Keratinocyte (primary cell): ENCODE data around the gene RPUSD4. TPM values are rescaled to one million over a fixed set of nuclear protein-coding genes. Genes with fewer than 3 reads are reported as not detected.

Source experiments
- DNase-seq: peaks from one replicate; pipeline ENCODE4 v3.0.0-alpha.2; 2011; ENCODE audit warnings: low read depth, missing footprints, low spot score
- FAIRE-seq: peaks from 2 replicates; lab custom pipeline; 2011; peaks lifted over from hg19 to GRCh38; lab: Jason Lieb, UNC
- H2AFZ ChIP-seq: 2 replicates; pipeline ENCODE4 v1.6.0; 2012; ENCODE audit warnings: low read length, control low read depth, inconsistent platforms; ENCODE audit not compliant: control insufficient read depth
- H3K27ac ChIP-seq: 2 replicates; pipeline ENCODE4 v1.5.1; 2011; ENCODE audit warnings: low read length; ENCODE audit not compliant: control insufficient read depth, insufficient read depth
- H3K27me3 ChIP-seq: 3 replicates; pipeline ENCODE4 v1.6.0; 2011; ENCODE audit warnings: low read length; ENCODE audit not compliant: control insufficient read depth, insufficient read depth; ENCODE audit errors: extremely low read depth
- H3K36me3 ChIP-seq, 2 experiments: 2 replicates in 1 of 2; 3 replicates in 1 of 2; pipeline ENCODE4 v1.5.1; 2011; ENCODE audit warnings: low read length in 2 of 2, mild to moderate bottlenecking in 1 of 2; ENCODE audit not compliant: control insufficient read depth in 2 of 2, insufficient read depth in 2 of 2; ENCODE audit errors: extremely low read depth in 1 of 2
- H3K4me1 ChIP-seq: 3 replicates; pipeline ENCODE4 v1.5.1; 2011; ENCODE audit warnings: low read length; ENCODE audit not compliant: control insufficient read depth, insufficient read depth; ENCODE audit errors: extremely low read depth
- H3K4me2 ChIP-seq: 3 replicates; pipeline ENCODE4 v1.6.0; 2011; ENCODE audit warnings: low read depth, low read length; ENCODE audit not compliant: control insufficient read depth, insufficient read depth; ENCODE audit errors: extremely low read depth
- H3K4me3 ChIP-seq, 3 experiments: fragments of 200-600 bp in 1 of 3; sonication (generic) in 1 of 3; 2 replicates in 2 of 3; 3 replicates in 1 of 3; pipeline ENCODE4 v1.5.1; 2011 to 2016; ENCODE audit warnings: low read length in 3 of 3, mild to moderate bottlenecking in 3 of 3, control low read depth in 2 of 3, inconsistent platforms in 1 of 3, low read depth in 1 of 3, mixed read lengths in 1 of 3, mixed run types in 1 of 3, moderate library complexity in 1 of 3; ENCODE audit not compliant: control insufficient read depth in 2 of 3, insufficient read depth in 2 of 3; ENCODE audit errors: extremely low read depth in 1 of 3
- H3K79me2 ChIP-seq: 2 replicates; pipeline ENCODE4 v1.6.0; 2012; ENCODE audit warnings: low read length; ENCODE audit not compliant: control insufficient read depth, insufficient read depth
- H3K9ac ChIP-seq: 3 replicates; pipeline ENCODE4 v1.6.0; 2011; ENCODE audit warnings: low read length; ENCODE audit not compliant: control insufficient read depth, insufficient read depth; ENCODE audit errors: extremely low read depth
- H3K9me1 ChIP-seq: 3 replicates; pipeline ENCODE4 v1.6.0; 2011; ENCODE audit warnings: low read length; ENCODE audit not compliant: control insufficient read depth, insufficient read depth; ENCODE audit errors: extremely low read depth
- H3K9me3 ChIP-seq: 2 replicates; pipeline ENCODE4 v1.5.1; 2012; ENCODE audit warnings: low read depth, low read length; ENCODE audit not compliant: control insufficient read depth
- H4K20me1 ChIP-seq: 3 replicates; pipeline ENCODE4 v1.6.0; 2011; ENCODE audit warnings: low read length; ENCODE audit not compliant: control insufficient read depth, insufficient read depth; ENCODE audit errors: extremely low read depth
- EZH2 ChIP-seq: IDR thresholded peaks from one replicate; pipeline ENCODE4 v1.6.1; 2012; ENCODE audit warnings: inconsistent platforms, mild to moderate bottlenecking, low read length, moderate library complexity
- dilution Hi-C: fragments of 300-500 bp; cut with MboI; formaldehyde crosslinking; loops from one replicate; pipeline ENCODE4 v1.7.0; 2020; ENCODE audit warnings: low sequenced_read_pairs; ENCODE audit not compliant: extremely low pct_ligation_motif_present
- polyA plus RNA-seq, 5 experiments: library from polyadenylated mRNA; depleted of rRNA in 3 of 5; stranded (reverse) in 3 of 5; stranded (forward) in 1 of 5; unstranded in 1 of 5; fragments of >200 nt; gene quantifications; 1 replicate in 1 of 5; 2 replicates in 3 of 5; 3 replicates in 1 of 5; pipeline versions ENCODE4 v1.2.1 to v1.2.3, GENCODE V29; 2011 to 2012; ENCODE audit warnings: missing spikeins in 2 of 5, low read depth in 1 of 5, low replicate concordance in 1 of 5
- TF ChIP-seq, protein P1 (sequence below), 3 experiments: IDR thresholded peaks in 1 of 3; conservative IDR thresholded peaks in 1 of 3; optimal IDR thresholded peaks in 1 of 3; 2 replicates in 2 of 3; 3 replicates in 1 of 3; pipeline versions ENCODE3 to v1.5.1; 2011; ENCODE audit warnings: low read length in 3 of 3, mild to moderate bottlenecking in 3 of 3, moderate library complexity in 2 of 3, control low read depth in 1 of 3, inconsistent platforms in 1 of 3; ENCODE audit not compliant: insufficient read depth in 2 of 3; ENCODE audit errors: extremely low read depth in 1 of 3

The RPUSD4 gene
- polyA plus RNA-seq, 1 donor (not counting 4 experiments of a cell fraction or from before 2014, with no cell fraction given) = 23.8 TPM

DNA sequence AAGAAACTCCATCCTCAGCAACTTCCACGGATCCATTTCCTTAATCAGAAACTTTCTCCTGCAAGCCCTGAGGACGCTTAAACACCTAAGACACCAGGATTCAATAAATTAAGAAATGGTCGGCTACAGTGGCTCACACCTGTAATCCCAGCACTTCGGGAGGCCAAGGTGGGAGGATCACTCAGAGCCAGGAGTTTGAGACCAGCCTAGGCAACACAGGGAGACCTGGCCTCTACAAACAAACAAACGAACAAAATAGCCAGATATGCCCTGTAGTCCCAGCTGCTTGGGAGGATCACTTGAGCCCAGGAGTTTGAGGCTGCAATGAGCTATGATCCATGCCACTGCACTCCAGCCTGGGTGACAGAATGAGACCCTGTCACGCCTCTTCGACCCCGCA, 46.7 kb downstream of the RPUSD4 start:
- dilution Hi-C loops = no loop called here
- Histone ChIP-seq H3K9ac (no peak overlapping the region), H3K27ac (no peak overlapping the region), H3K4me2 (no peak overlapping the region), H4K20me1 (no peaks in the 10 kb centered on the region), H3K4me3 (no peak overlapping the region), H3K36me3 (no peaks in the 10 kb centered on the region), H3K9me3 (no peaks in the 10 kb centered on the region), H3K9me1 (no peaks in the 10 kb centered on the region), H3K27me3 (no peaks in the 10 kb centered on the region), H3K4me1 (peaks cover 7% of the 10 kb centered on the region), H2AFZ (no peak overlapping the region), H3K79me2 (no peaks in the 10 kb centered on the region)
- TF ChIP-seq EZH2 = no peak
- TF ChIP-seq, protein P1, sequence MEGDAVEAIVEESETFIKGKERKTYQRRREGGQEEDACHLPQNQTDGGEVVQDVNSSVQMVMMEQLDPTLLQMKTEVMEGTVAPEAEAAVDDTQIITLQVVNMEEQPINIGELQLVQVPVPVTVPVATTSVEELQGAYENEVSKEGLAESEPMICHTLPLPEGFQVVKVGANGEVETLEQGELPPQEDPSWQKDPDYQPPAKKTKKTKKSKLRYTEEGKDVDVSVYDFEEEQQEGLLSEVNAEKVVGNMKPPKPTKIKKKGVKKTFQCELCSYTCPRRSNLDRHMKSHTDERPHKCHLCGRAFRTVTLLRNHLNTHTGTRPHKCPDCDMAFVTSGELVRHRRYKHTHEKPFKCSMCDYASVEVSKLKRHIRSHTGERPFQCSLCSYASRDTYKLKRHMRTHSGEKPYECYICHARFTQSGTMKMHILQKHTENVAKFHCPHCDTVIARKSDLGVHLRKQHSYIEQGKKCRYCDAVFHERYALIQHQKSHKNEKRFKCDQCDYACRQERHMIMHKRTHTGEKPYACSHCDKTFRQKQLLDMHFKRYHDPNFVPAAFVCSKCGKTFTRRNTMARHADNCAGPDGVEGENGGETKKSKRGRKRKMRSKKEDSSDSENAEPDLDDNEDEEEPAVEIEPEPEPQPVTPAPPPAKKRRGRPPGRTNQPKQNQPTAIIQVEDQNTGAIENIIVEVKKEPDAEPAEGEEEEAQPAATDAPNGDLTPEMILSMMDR (optimal IDR thresholded peaks at IDR 0.05 in 1 of 3, IDR thresholded peaks at IDR 0.05 in 1 of 3, conservative IDR thresholded peaks at IDR 0.05 in 1 of 3; ENCODE audit: extremely low read depth in 1 of 3, insufficient read depth in 2 of 3, low read length in 3 of 3) = no peak
- FAIRE-seq = no peak
- DNase-seq = no peak

DNA sequence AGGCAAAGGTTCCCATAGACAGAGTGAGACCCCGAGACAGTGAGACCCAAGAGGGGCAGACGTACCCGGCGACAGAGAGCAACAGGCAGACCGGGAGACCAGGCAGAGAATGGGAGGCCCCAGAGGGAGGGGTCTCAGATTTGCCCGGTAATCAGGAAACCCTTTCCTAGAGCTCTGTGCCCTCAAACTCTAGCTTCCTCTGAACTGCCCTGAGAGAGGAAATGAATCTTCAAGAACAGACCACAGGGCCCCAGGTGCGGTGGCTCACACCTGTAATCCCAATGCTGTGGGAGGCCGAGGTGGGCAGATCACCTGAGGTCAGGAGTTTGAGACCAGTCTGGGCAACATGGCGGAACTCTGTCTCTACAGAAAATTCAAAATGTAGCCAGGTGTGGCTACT, 47.7 kb downstream of the RPUSD4 start:
- DNase-seq = no peak
- Histone ChIP-seq H3K4me2 (no peak overlapping the region), H3K4me3 (no peak overlapping the region), H3K79me2 (no peaks in the 10 kb centered on the region), H3K27ac (no peak overlapping the region), H2AFZ (no peak overlapping the region), H3K36me3 (no peaks in the 10 kb centered on the region), H3K9ac (no peak overlapping the region), H4K20me1 (no peaks in the 10 kb centered on the region), H3K27me3 (no peaks in the 10 kb centered on the region), H3K9me3 (no peaks in the 10 kb centered on the region), H3K9me1 (no peaks in the 10 kb centered on the region), H3K4me1 (peaks cover 7% of the 10 kb centered on the region)
- dilution Hi-C loops = no loop called here
- TF ChIP-seq, protein P1 (optimal IDR thresholded peaks at IDR 0.05 in 1 of 3, IDR thresholded peaks at IDR 0.05 in 1 of 3, conservative IDR thresholded peaks at IDR 0.05 in 1 of 3; ENCODE audit: extremely low read depth in 1 of 3, insufficient read depth in 2 of 3, low read length in 3 of 3) = no peak
- no peak for TF ChIP-seq EZH2
- FAIRE-seq = no peak
